IPS DF 4.7 (cell line): ENCODE measurements around the gene LRRC8E.
A peak's percentile ranks its signal among the peaks of the same experiment; 100 is the strongest.
"Not testable (repeated sequence)": the region's sequence is repeated elsewhere in the genome, so short reads cannot be mapped to it uniquely, and the experiment has no call there.

Source experiments
- DNase-seq: peaks from one replicate; pipeline ENCODE4 v3.0.0-alpha.2; 2013; ENCODE audit warnings: low spot score; ENCODE audit errors: extremely low read depth

The LRRC8E gene

DNA sequence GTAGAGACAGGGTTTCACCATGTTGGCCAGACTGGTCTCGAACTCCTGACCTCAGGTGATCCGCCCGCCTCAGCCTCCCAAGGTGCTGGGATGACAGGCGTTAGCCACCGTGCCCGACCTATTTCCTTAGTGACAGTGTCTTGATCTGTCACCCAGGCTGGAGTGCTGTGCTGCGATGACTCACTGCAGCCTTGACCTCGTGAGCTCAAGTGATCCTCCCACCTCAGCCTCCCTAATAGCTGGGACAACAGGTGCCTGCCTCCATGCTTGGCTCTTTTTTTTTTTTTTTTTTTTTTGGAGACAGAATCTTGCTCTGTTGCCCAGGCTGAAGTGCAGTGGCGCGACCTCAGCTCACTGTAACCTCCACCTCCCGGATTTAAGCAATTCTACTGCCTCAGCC, 41.7 kb downstream of the LRRC8E start:
- DNase-seq = not testable (repeated sequence)

DNA sequence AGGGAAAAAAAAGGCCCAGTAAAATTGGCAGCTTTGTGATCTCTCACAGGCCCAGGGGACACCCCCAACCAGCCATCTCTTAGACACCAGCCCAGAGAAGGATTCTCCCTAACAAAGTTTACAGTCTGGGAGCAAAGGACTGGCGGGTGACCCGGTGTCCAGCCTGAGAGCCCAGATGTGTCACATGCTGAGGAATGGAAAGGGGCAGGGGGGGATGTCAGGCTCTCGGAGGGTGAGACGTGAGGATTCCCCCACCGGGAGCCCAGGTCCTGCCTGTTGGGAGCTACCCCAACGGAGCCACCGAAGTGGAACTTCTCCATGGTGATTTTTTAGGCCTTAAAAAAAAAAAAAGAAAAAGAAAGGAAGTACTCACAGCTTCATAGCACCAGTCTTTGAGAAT, 42.5 kb downstream of the LRRC8E start:
- DNase-seq = no peak

DNA sequence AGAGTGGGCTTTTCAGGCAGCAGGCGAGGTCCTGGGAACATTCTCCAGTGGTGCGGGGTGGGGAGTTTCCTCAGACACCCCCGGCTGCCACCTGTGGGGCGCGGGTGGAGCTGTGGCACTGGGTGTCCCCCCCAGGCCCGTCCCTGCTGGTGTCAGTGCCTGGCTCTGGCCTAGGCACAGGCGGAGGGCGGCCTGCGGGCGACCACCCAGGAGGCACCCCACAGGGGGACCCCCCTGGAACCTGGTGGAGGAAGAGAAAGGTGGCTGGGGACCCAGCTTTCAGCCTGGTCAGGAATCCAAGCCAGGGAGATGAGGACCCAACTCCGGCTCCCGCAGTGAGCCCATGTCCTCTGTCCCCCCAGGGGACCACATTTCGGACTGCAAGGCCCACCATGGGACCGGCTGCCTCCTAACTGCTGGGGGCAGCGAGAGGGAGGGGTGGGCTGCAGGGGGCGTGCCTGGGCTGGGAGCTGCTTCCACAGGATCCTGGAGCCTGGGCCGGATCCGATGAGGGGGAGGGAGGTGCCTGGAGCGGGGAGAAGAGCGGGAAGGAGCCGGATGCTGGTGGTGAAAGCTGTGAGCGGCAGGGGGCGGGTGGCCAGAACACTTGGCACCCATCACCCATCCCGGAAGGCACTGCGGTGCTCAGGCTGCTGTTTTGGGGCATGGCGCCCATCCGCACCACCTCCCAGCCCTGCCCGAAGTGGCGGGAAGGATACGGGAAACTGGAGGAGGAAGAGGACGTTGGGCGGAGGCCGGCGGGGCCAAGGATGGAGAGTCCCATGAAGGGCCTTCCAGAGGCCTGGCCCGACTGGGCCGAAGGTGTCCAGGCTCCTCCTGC, 43.1 kb downstream of the LRRC8E start:
- no peak for DNase-seq

DNA sequence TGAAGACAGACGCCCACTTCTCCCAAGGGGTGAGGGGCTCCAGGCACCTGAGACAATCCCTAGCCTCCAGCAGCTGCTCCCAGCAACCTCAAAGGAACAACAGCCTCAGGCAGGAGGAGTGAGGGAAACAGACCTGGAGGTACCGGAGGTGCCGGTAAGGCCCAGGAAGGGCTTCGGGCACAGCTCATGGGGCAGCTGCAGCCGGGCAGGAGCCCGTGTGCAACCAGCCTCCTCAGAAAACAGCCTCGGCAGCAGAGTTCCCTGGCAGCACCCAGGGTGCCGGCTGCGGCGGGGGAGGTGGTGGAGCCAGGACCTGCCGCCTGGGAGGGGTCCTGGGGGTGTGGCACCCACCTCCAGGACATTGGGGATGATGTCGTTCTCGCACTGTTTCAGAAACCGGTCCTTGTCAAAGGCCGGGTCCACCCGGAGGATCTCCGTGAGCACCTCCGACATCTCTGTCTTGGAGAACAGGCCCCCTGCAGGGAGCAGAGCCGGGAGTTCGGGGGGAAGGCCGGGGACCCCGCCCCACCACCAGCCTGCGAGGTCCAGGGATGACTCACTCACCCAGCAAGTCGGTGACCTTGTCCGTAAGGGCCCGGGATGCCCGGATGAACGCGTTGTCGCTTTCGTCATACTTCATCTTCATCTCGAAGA, 44.1 kb downstream of the LRRC8E start:
- DNase-seq = no peak

DNA sequence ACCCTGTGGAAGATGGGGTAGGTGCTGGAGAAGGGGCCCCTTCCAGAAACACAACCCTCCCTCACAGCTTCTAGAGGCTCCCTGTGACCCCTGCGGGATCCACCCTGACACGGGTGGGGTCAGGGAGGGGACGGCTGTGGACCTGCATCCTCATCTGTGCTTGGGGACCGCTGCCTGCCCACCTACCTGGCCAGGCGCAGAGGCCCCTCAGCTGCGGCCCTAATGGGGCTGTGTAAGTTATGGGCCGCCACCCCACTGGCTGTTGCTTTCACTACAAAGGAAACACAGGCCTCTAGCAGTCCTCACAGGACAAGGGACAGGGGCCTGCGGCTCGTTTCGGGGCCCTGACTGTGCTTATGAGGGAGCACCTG, 44.6 kb downstream of the LRRC8E start:
- DNase-seq = no peak

DNA sequence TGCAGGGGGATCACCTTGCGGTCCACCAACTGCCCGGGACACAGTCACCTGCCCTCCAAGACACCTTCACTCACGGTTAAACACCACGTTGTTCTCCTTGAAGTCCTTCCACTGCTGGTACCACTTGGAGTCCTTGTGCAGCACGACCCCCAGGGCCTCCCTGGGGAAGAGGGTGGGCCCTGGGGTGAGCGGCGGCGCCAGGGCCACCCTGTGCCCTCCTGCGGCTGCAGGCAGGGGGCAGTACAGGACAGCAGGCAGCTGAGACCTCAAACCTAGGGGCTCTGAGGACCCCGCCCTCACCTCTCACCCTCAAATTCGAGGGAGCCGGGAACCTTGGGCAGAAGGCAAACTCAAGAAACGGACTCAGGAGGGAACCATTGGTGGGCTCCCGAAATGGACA, 45.1 kb downstream of the LRRC8E start:
- no peak for DNase-seq

DNA sequence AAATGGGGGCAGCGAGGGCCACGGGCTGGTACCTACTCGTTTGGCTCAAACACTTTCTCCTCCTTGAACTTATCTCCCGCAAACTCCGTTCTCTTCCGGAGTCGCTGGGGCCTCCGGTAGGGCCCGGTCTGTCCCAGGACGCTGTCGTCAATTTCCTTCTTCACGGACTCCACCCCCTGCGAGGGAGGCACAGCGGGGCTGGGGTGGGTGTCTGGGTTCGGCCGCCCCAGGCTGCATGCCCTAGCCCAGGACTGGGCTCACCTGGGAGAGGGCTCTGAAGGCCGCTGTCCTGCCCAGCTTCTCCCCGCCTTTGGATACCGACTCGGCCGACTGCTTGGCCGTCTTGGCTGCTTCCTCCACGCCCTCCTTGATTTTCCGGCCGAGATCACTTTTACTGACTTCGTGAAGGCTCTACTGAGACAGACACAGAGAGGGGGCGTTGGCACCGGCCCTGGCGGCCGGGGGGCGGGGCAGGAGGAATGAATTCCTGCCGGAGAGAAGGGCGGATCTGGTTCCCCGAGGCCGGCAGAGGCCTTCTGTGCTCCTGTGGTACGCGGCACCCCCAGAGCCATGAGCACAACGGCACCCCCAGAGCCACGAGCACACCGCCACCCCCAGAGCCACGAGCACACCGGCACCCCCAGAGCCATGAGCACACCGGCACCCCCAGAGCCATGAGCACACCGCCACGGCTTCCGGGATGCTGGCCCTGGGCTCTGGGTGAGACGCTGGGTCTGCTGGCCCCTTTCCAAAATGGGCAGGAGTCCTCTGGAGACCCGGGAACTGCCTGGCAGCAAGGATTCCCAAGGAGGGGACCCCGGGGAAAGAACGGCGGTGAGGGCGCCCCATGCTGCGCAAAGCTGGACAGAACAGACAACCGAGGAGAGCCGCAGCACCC, 45.8 kb downstream of the LRRC8E start:
- DNase-seq = no peak

DNA sequence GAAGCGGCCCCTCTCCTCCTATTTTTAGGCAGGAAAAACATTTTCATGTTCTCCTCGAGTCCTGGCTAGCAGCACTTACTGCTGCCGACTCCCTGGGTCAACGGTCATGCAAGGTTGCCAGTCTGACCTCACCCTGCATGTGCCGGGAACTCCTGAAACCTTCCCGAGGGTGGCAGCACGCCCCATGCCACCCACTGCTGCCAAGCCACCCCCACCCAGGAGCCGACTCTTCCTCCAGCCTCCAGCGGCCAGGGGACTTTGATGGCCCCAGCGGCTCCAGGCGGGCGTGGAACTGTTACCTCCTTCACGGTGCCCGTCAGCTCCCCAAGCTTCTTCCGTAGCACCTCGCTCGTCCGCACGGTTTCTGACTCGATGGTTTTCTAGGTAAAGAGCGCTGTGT, 46.5 kb downstream of the LRRC8E start:
- DNase-seq = no peak

DNA sequence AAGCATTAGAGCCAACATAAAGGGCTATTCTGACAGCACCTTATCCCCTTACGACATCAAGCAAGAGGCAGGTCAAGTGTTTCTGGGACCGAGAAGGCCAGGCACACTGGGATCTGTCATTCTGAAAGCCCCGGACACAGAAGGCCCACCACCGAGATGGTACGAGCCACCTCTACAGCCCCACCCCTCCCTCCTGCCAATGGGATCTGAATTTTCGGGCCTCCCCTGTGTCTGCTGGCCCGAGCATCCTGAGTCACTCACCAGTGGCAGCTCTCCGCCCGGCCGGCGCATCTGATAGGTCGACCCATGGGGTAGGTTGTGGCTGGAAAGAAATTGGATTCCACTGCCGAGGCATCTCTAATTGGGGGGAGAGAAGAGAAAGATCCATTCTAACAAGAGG, 52.5 kb downstream of the LRRC8E start:
- DNase-seq = no peak

DNA sequence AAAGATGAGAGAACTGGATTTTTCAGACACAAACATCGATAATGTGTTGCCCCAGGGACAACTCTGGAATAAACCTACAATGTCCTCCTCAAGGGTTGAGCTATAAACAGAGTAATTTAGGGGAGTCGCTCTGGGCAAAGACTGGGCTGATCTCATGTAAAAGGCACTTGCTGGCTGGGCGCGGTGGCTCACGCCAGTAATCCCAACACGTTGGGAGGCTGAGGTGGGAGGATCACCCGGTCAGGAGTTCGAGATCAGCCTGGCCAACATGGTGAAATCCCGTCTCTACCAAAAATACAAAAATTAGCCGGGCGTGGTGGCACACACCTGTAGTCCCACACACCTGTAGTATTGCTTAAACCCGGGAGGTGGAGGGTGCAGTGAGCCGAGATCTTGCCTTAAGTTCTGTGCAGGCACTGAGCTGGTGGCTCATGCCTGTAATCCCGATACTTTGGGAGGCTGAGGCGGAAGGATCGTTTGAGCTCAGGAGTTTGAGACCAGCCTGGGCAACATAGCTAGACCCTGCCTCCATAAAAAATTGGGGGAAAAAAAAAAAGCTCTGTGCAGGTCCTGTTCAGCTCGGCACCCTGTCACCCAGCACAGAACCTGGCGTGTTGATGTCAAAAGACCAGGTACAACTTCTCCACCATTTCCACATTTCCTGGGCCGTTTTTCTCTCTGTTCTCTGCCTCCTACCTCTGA, 53.7 kb downstream of the LRRC8E start:
- DNase-seq = no peak

DNA sequence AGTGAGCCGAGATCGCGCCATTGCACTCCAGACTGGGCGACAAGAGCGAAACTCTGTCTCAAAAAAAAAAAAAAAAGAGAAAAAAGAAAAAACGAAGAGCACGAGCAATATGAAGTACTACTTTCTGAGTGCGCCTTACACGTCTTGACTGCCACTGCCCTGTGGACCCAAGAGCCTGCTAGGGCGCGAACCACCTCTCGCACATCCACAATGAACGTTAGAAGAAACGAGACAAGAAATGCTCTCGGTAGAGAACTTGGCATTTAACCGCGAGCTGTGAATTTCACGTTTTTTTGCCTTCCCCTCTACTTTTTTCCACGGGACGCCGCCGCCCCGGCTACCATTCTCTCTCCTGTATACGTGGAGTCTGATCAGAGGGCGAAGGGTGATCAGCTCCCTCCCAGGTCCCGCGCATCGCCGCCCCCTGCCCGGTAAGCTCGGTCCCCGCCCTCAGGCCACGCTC, 54.7 kb downstream of the LRRC8E start:
- DNase-seq = no peak

DNA sequence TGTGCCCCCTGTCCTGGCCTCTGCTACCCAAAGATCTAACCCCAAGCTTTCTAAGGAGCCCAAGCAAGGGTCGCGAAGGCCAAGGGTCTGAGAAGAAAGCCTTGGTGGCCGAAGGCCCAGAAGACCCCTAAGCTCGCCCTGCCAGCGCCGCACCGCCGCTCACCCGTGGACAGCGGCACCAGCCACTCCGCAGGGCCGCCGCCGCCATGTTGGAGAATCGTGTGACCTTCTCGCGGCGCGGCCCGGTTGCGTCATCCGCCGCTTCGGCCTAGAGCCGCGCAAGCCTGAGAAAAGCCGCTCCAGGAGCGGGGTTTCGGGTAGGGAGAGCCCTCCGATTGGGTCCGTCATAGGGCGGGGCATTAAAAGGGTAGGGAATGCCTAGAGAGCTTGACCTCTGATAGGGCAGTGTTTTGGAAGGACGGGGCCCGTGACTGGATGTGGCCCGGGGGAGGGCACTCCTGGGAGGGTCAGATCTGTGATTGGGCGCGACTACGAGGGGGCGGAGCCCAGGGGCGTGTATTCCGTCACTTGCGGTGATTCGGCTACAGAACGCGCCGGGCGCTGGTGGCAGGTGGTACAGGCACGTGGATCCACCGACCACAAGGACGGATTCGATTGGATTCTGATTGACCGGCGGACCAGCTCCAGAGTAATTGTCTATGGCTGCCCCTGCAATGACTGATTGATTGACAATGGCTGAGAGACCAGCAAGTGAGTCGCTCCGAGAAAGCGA, 55.3 kb downstream of the LRRC8E start, which contains the start of gene TIMM44:
TIMM44 (minus strand) TSS at position 223 of the 733 bp plus-strand sequence; CDS start at position 208, 15 bp downstream.
- DNase-seq = peak; percentile 97

DNA sequence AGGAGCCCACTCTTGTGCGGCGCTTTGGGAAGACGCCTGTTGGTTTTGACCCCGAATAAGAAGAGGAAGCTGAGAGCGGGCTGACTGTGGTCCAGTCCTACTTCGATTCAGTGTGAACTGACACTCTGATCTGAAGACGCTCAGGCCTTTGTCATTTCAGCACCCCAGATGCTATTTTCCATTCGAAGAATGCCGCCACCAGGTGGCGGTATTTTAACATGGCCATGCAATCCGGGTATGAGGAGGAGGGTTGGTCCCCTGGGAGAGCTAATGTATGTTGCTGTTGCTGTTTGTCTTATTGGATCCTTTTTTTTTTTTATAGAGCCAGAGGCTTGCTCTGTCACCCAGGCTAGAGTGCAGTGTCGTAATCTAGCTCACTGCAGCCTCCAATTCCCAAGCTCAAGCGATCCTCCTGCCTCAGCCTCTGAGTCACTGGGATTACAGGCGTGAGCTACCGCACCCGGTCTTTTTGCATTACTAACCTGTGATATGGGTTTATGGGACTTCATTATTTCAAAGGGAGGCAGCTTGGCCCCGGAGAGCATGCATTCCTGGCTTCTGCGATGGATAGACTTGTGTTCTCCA, 56.0 kb downstream of the LRRC8E start:
- DNase-seq = no peak

DNA sequence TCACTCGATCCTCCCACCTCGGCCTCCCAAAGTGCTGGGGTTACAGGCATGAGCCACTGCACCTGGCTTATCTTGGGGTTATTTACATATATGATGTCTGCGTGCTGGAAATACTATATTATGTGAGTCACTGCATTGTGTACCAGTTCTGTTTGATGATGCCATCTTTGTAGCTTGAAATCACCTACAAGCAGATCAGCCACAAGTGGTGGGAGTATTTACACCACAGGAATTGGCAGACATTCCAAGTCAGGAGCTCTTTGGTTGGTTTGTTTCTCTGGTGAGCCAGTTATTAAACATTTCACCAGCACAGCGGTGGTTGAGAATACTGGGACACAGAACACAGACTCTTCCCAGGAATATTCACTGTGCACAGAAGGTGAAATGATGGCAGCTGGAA, 59.6 kb downstream of the LRRC8E start:
- no peak for DNase-seq
